Psoas muscle (tissue), 8 donors: Measurements from ENCODE around the gene VAC14. TPM values are rescaled to one million over a fixed set of nuclear protein-coding genes. Genes with fewer than 3 reads are reported as not detected.

Experiments used
- ATAC-seq, 4 donors: fragments of 200-7000 bp; cut with Tn5 transposase; one replicate each; pipeline ENCODE4 v1.9.1; 2020; ENCODE audit warnings: moderate library complexity in 3 of 4, mild to moderate bottlenecking in 2 of 4
- DNase-seq, 2 donors: peaks; one replicate each; pipeline ENCODE4 v3.0.0-alpha.2; 2020
- H3K27ac ChIP-seq: fragments of 200-600 bp; one replicate; pipeline ENCODE4 v1.8.0; 2022
- H3K27me3 ChIP-seq, 3 donors: fragments of 200-600 bp in 1 of 3; one replicate each; pipeline versions ENCODE4 v1.6.1 to v1.8.0; 2013 to 2022; ENCODE audit warnings: low read length in 2 of 3, mild to moderate bottlenecking in 2 of 3, moderate library complexity in 1 of 3; ENCODE audit not compliant: insufficient read depth in 3 of 3
- H3K36me3 ChIP-seq, 2 donors: fragments of 200-600 bp in 1 of 2; one replicate each; pipeline versions ENCODE4 v1.6.1 to v1.8.0; 2013 to 2022; ENCODE audit warnings: low read depth in 1 of 2, mild to moderate bottlenecking in 1 of 2, moderate library complexity in 1 of 2; ENCODE audit not compliant: insufficient read depth in 1 of 2
- H3K4me1 ChIP-seq: fragments of 200-600 bp; one replicate; pipeline ENCODE4 v1.8.0; 2022
- H3K4me3 ChIP-seq: fragments of 200-600 bp; one replicate; pipeline ENCODE4 v1.8.0; 2022; ENCODE audit warnings: mild to moderate bottlenecking
- H3K9me3 ChIP-seq: fragments of 200-600 bp; one replicate; pipeline ENCODE4 v1.8.0; 2022
- CTCF ChIP-seq: fragments of 200-600 bp; IDR thresholded peaks from one replicate; pipeline ENCODE4 v1.8.0; 2022; ENCODE audit warnings: antibody characterized with exemption
- WGBS, 3 donors: extraction: QIAGEN DNeasy Blood & Tissue Kit; methylation state at CpG; one replicate each; pipeline versions ENCODE4 v1.1.6 to v1.1.7; 2013; 5-methylcytosine and 5-hydroxymethylcytosine counted together
- intact Hi-C, 2 donors: fragments of 100-400 bp; cut with DNase I; formaldehyde crosslinking; loops; one replicate each; pipeline versions ENCODE4 v1.11.0 to v1.14.2; 2022
- polyA plus RNA-seq, 3 donors: library from polyadenylated mRNA; stranded (reverse); fragments of 200-250 nt; gene quantifications; one replicate each; pipeline ENCODE4 v1.2.3, GENCODE V29; 2013
- total RNA-seq, 4 donors: library from RNA; stranded (reverse); fragmentation: NEBNext Ultra II Directional in 2 of 4; extraction: Animal tissue kit (Norgen Biotek cat#: 25700) in 2 of 4; gene quantifications; one replicate each; pipeline versions ENCODE4 v1.2.1 to v1.2.4, GENCODE V29; 2021 to 2023
- donor health status: healthy with polysubstance abuse.
- donor health status: DM: no; HTN: no; CAD: no; lungs with moderate emphysema.
- donor health status: Bipolar disorder and iron deficiency.
- donor health status: healthy.
- donor health status: DM: yes; HTN: yes; CAD: no.
- donor health status: DM: no; HTN: no; CAD: no.
- donor health status: DM: no; HTN: no; CAD: no.
- donor health status: DM: yes; HTN: yes; CAD: no.

Gene VAC14
- total and polyA plus RNA-seq, 7 donors: 19.9 to 24.3 (median 23.0) TPM

- DNase-seq (no peak), ATAC-seq (no peak)
- TF ChIP-seq CTCF: no peak
- 68 to 90% (median 79%) methylated on average over 6 of the region's 6 CpGs for WGBS, 3 donors
- H3K4me1 ChIP-seq: peaks cover 58% of the 10 kb centered on the region
- no peaks in the 10 kb centered on the region for H3K9me3 ChIP-seq
- H3K27ac ChIP-seq: peak overlapping the region; percentile 85
- H3K36me3 ChIP-seq: no peaks in the 10 kb centered on the region
- no peak overlapping the region for H3K4me3 ChIP-seq
- intact Hi-C loops: loop anchor here in 1 of 2 donors (5.0 kb wide), 1 partner anchor 33 kb away; no protein-coding TSS in a partner anchor
- H3K27me3 ChIP-seq: no peaks in the 10 kb centered on the region
Measured at GRCh38 chr16:70703835-70704381, 97.0 kb downstream of the VAC14 start.

GRCh38 chr16:70703041-70703834 lies 97.7 kb downstream of the VAC14 start:
- DNase-seq: peak; percentile 75 to 86

GRCh38 chr16:70702624-70703023 lies 98.3 kb downstream of the VAC14 start:
- intact Hi-C loops: loop anchor here in 1 of 2 donors (5.0 kb wide), 1 partner anchor 35 kb away; no protein-coding TSS in a partner anchor
- no peaks in the 10 kb centered on the region for H3K9me3 ChIP-seq
- ATAC-seq (no peak), DNase-seq (no peak)
- WGBS, 3 donors: 56 to 68% (median 60%) methylated on average over 8 of the region's 8 CpGs
- H3K4me3 ChIP-seq: no peak overlapping the region
- no peaks in the 10 kb centered on the region for H3K36me3 ChIP-seq
- TF ChIP-seq CTCF: no peak
- H3K4me1 ChIP-seq: peaks cover 68% of the 10 kb centered on the region
- peak overlapping the region; percentile 85 for H3K27ac ChIP-seq
- H3K27me3 ChIP-seq: no peaks in the 10 kb centered on the region

More at GRCh38 chr16:70703041-70703834, 97.7 kb downstream of the VAC14 start:
- no peaks in the 10 kb centered on the region for H3K36me3 ChIP-seq
- H3K27ac ChIP-seq: peak overlapping the region; percentile 85
- H3K27me3 ChIP-seq: no peaks in the 10 kb centered on the region
- ATAC-seq: peak; percentile 68 to 80 (median 78)
- H3K4me3 ChIP-seq: no peak overlapping the region
- TF ChIP-seq CTCF: peak; percentile 35
- H3K4me1 ChIP-seq: peaks cover 62% of the 10 kb centered on the region
- intact Hi-C loops: loop anchor here in 1 of 2 donors (5.0 kb wide), 1 partner anchor 34 kb away; no protein-coding TSS in a partner anchor
- WGBS, 3 donors: 34 to 47% (median 37%) methylated on average over 16 of the region's 16 CpGs
- no peaks in the 10 kb centered on the region for H3K9me3 ChIP-seq

- peaks cover 74% of the 10 kb centered on the region for H3K4me1 ChIP-seq
- 85 to 92% (median 89%) methylated on average over 8 of the region's 8 CpGs for WGBS, 3 donors
- H3K36me3 ChIP-seq: no peaks in the 10 kb centered on the region
- no peak for TF ChIP-seq CTCF
- no peaks in the 10 kb centered on the region for H3K9me3 ChIP-seq
- intact Hi-C loops: loop anchor here in 1 of 2 donors (5.0 kb wide), 1 partner anchor 35 kb away; no protein-coding TSS in a partner anchor
- ATAC-seq (no peak), DNase-seq (no peak)
- no peaks in the 10 kb centered on the region for H3K27me3 ChIP-seq
- H3K27ac ChIP-seq: peak overlapping the region; percentile 85
- H3K4me3 ChIP-seq: no peak overlapping the region
Measured at GRCh38 chr16:70701998-70702397, 99.0 kb downstream of the VAC14 start.
